Stimulated activated CD4-positive, alpha-beta T cell treated with anti-CD3 and anti-CD28 coated beads, Interleukin-15, amount 100 ng/mL, for 48 hours (primary cell): ENCODE measurements around the gene CHKB.
"Not testable (repeated sequence)": the region's sequence is repeated elsewhere in the genome, so short reads cannot be mapped to it uniquely, and the experiment has no call there.

Source experiments
- DNase-seq, 2 donors: peaks; one replicate each; pipeline ENCODE4 v3.0.0-alpha.2; 2020; ENCODE audit warnings: low read depth in 2 of 2

The CHKB gene

GRCh38 chr22:50612528-50613221 is 30.0 kb upstream of the CHKB start:
- DNase-seq, result no peak

GRCh38 chr22:50612168-50612527 is 29.5 kb upstream of the CHKB start:
- no peak for DNase-seq

- no peak for DNase-seq
Observed at GRCh38 chr22:50611341-50612060, 28.9 kb upstream of the CHKB start.

GRCh38 chr22:50610581-50610980 is 27.9 kb upstream of the CHKB start:
- no peak for DNase-seq

- no peak for DNase-seq
Observed at GRCh38 chr22:50610041-50610451, 27.4 kb upstream of the CHKB start.

- DNase-seq, result no peak
Observed at GRCh38 chr22:50609599-50609998, 26.9 kb upstream of the CHKB start.

GRCh38 chr22:50608996-50609395 is 26.3 kb upstream of the CHKB start:
- DNase-seq, result no peak

- not testable (repeated sequence) for DNase-seq
Observed at GRCh38 chr22:50608058-50608840, 25.6 kb upstream of the CHKB start.

GRCh38 chr22:50607659-50608020 is 25.0 kb upstream of the CHKB start:
- no peak for DNase-seq

GRCh38 chr22:50606946-50607658 is 24.5 kb upstream of the CHKB start:
- no peak for DNase-seq

- DNase-seq, result no peak
Observed at GRCh38 chr22:50606165-50606945, 23.7 kb upstream of the CHKB start.

GRCh38 chr22:50605613-50606074 is 23.0 kb upstream of the CHKB start:
- DNase-seq, result no peak

- DNase-seq, result no peak
Observed at GRCh38 chr22:50605002-50605612, 22.5 kb upstream of the CHKB start.

- no peak for DNase-seq
Observed at GRCh38 chr22:50604256-50605001, 21.8 kb upstream of the CHKB start.

- no peak for DNase-seq
Observed at GRCh38 chr22:50603511-50604255, 21.0 kb upstream of the CHKB start.

GRCh38 chr22:50602338-50602700 is 19.7 kb upstream of the CHKB start:
- DNase-seq, result no peak

GRCh38 chr22:50601669-50602337 is 19.2 kb upstream of the CHKB start:
- no peak for DNase-seq

- DNase-seq, result no peak
Observed at GRCh38 chr22:50600967-50601668, 18.5 kb upstream of the CHKB start.
